ENCODE measurements around the gene RCC2.
"Not testable (repeated sequence)": the region's sequence is repeated elsewhere in the genome, so short reads cannot be mapped to it uniquely, and the experiment has no call there.

RCC2 gene

GRCh38 chr1:17419626-17420328 lies 19.7 kb downstream of the RCC2 start:
- Histone ChIP-seq H3K36me3 (peaks cover 98% of the 10 kb centered on the region), H3K4me3 (ENCODE audit: low read depth, low read length) (no peak overlapping the region), H3K27ac (peak overlapping the region; percentile 61), H3K27me3 (ENCODE audit: insufficient read depth, low read depth, severe bottlenecking) (no peaks in the 10 kb centered on the region), H3K9me3 (ENCODE audit: severe bottlenecking) (no peaks in the 10 kb centered on the region)
- TF ChIP-seq CTCF (IDR thresholded peaks at IDR 0.05; ENCODE audit: low read depth, low read length) = peak; percentile 87
- peak; percentile 72 for DNase-seq

GRCh38 chr1:17416389-17416788 lies 23.1 kb downstream of the RCC2 start:
- H3K9me3 ChIP-seq (ENCODE audit: severe bottlenecking) = no peaks in the 10 kb centered on the region
- no peaks in the 10 kb centered on the region for H3K27me3 ChIP-seq (ENCODE audit: insufficient read depth, low read depth, severe bottlenecking)
- H3K27ac ChIP-seq = no peak overlapping the region
- H3K4me3 ChIP-seq (ENCODE audit: low read depth, low read length) = no peak overlapping the region
- H3K36me3 ChIP-seq = peaks cover 97% of the 10 kb centered on the region
- DNase-seq = no peak
- no peak for TF ChIP-seq CTCF (IDR thresholded peaks at IDR 0.05; ENCODE audit: low read depth, low read length)

- Histone ChIP-seq H3K36me3 (peaks cover 97% of the 10 kb centered on the region), H3K27me3 (ENCODE audit: insufficient read depth, low read depth, severe bottlenecking) (no peaks in the 10 kb centered on the region), H3K4me3 (ENCODE audit: low read depth, low read length) (no peak overlapping the region), H3K9me3 (ENCODE audit: severe bottlenecking) (no peaks in the 10 kb centered on the region), H3K27ac (no peak overlapping the region)
- TF ChIP-seq CTCF (IDR thresholded peaks at IDR 0.05; ENCODE audit: low read depth, low read length) = no peak
- DNase-seq = no peak
These were observed 25.5 kb downstream of the RCC2 start for GRCh38 chr1:17414022-17414421.

DNA sequence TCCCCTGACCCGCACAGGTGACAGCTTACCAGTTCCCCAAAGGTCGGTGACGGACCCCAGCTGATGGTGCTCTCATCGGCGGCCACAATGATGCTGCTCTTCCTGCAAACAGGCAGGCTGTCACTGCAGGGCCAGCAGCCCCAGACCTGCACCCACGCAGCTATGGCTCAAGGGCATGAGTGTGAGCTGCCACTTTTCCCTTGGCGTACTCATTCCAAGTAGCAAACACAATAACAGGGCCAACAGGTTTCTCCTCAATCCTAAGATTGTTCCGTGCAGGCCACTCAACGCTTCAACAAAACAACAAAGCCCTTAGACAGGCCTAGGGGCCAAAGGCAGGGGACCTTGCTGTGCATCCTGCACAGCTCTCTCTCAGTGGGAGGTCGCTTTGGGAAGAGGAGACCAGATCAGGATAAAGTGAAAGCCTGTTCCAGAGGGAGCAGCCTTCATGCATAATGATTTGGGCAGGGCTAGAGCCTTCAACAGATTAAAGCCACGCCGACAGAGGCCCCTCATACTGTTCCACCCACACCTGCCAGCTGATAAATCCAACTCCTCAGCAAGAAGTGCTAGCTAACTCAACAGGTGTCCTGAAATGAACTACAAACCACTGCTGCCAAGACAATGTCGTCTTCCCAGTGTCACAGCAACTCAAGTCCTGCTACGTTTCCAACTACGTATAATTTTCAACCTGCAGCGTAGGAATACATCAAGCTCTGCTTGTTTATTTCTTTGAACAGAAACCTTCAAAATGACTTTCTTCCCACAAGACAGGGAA lies 27.2 kb downstream of the RCC2 start:
- H3K27ac ChIP-seq = no peak overlapping the region
- peaks cover 87% of the 10 kb centered on the region for H3K36me3 ChIP-seq

GRCh38 chr1:17409391-17409811 lies 30.1 kb downstream of the RCC2 start:
- no peak overlapping the region for H3K4me3 ChIP-seq (ENCODE audit: low read depth, low read length)
- no peak for DNase-seq
- no peaks in the 10 kb centered on the region for H3K9me3 ChIP-seq (ENCODE audit: severe bottlenecking)
- no peak for TF ChIP-seq CTCF (IDR thresholded peaks at IDR 0.05; ENCODE audit: low read depth, low read length)
- H3K27me3 ChIP-seq (ENCODE audit: insufficient read depth, low read depth, severe bottlenecking) = no peaks in the 10 kb centered on the region
- H3K27ac ChIP-seq = no peak overlapping the region
- H3K36me3 ChIP-seq = peaks cover 75% of the 10 kb centered on the region

More for the DNA sequence above, 27.2 kb downstream of the RCC2 start:
- Histone ChIP-seq H3K9me3 (ENCODE audit: severe bottlenecking) (no peaks in the 10 kb centered on the region), H3K4me3 (ENCODE audit: low read depth, low read length) (no peak overlapping the region), H3K27me3 (ENCODE audit: insufficient read depth, low read depth, severe bottlenecking) (no peaks in the 10 kb centered on the region)
- no peak for DNase-seq
- no peak for TF ChIP-seq CTCF (IDR thresholded peaks at IDR 0.05; ENCODE audit: low read depth, low read length)

DNA sequence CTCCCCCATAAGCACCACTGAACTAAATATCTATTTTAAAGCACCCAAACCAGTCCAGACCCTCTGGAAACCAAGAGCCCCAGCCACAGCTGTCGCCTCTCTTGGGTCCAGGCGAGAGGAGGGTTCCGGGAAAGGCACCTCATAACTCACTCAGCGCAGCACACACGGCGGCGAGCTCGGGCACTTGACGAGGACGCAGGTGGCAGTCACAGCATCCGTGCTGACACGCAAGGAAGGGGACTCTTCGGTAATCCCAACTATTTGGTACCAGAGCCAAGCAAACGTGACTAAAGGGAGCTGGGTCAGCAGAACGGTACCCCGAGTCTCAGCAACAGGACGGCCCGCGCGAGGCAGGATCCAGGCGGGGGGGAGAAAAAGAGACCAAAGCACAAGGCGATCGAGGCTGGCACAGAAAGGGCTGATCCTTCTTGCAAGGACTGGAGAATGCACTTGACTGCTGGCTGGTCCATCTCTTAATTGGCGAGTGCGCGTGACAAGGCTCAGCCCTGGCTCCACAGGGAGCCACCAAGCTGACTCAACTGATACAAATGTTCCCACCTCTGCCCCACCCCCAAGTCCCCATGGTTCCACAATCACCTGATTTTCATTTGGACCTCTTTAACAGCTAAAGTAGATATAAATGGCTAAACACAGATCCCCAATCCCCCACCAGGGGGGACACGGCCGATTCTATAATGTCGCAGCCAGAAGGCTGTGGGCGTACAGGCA lies 31.5 kb downstream of the RCC2 start:
- H3K36me3 ChIP-seq = peaks cover 62% of the 10 kb centered on the region
- H3K9me3 ChIP-seq (ENCODE audit: severe bottlenecking); H3K27me3 ChIP-seq (ENCODE audit: insufficient read depth, low read depth, severe bottlenecking); H3K4me3 ChIP-seq (ENCODE audit: low read depth, low read length); H3K27ac ChIP-seq; DNase-seq: not testable (repeated sequence)

- H3K27me3 ChIP-seq (ENCODE audit: insufficient read depth, low read depth, severe bottlenecking); DNase-seq; H3K9me3 ChIP-seq (ENCODE audit: severe bottlenecking); H3K4me3 ChIP-seq (ENCODE audit: low read depth, low read length); H3K27ac ChIP-seq: not testable (repeated sequence)
- peaks cover 52% of the 10 kb centered on the region for H3K36me3 ChIP-seq
These were observed 32.6 kb downstream of the RCC2 start for GRCh38 chr1:17406760-17407475.

Data from WERI-Rb-1 (cell line).